HG02885 (cell line): ENCODE results near the gene SLC17A7.

Experiments used
- ATAC-seq: cut with Tn5 transposase; IDR thresholded peaks from one replicate; pipeline ENCODE4 v1.9.1; 2021; ENCODE audit warnings: mild to moderate bottlenecking; ENCODE audit not compliant: unreplicated experiment, poor library complexity

The SLC17A7 gene

DNA sequence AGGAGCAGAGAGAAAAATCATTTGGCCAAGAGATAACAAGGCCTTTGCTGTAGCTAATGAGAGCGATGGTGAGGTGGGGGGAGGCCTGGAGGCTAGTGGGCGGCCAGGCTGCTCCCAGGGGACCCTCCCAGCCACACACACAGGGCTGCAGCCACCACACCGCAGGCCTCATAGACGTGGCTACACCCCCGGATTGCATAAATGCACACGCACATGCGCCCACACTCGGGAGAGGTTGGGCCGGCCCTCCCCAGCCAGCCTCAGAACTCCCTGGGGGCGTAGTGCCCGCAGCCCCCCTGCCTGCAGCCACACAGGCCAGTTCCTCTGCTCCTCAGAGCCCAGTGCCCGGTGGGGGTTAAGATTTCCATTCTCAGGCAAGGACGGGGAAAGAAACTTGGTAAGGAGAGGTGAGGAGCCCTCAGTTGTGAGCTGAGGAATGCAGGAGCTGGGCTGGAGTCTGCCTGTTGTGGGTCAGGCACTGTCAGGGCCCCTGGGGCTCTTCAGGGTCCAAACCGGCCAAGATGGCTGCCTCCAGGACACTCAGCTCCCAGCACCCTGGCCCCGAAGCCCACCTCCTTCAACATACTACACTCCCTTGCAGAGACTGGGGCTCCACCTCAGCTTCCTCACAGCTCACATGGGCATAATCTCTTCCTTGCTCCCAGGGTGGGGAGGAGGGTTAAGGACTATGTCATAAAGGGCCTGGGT is 26.1 kb downstream of the SLC17A7 start:
- ATAC-seq, result no peak

- no peak for ATAC-seq
Observed at GRCh38 chr19:49414256-49414655, 27.1 kb downstream of the SLC17A7 start.

GRCh38 chr19:49413348-49413747 is 28.0 kb downstream of the SLC17A7 start:
- no peak for ATAC-seq

DNA sequence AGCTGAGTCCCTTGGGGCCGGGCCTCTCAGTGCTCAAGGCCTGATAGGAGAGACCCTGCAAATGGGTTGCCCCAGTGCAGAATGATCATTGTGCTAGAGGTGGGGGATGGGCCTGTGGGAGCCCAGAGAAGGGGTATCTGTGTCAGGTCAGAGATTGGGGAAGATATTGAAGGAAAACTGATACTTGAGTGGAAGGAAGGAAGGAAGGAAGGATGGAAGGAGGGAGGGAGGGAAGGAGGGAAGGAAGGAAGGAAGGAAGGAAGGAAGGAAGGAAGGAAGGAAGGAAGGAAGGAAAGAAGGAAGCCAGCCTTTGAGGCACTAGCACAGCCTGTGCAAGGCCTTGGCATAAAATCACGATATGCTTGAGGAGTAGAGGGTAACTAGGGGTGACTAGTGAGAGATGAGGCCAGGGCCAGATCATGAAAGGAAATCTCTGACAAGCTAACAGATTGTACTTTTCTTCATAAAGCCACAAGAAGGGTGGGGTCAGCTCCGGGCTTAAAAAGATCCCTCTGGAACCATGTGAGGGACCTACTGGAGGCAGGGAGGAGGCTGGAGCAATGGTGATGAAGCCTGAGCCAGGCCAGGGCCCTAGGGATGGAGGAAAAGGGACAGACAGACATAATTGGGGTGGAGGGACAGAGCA is 29.5 kb downstream of the SLC17A7 start:
- no peak for ATAC-seq

GRCh38 chr19:49409441-49410029 is 31.8 kb downstream of the SLC17A7 start:
- ATAC-seq, result no peak

DNA sequence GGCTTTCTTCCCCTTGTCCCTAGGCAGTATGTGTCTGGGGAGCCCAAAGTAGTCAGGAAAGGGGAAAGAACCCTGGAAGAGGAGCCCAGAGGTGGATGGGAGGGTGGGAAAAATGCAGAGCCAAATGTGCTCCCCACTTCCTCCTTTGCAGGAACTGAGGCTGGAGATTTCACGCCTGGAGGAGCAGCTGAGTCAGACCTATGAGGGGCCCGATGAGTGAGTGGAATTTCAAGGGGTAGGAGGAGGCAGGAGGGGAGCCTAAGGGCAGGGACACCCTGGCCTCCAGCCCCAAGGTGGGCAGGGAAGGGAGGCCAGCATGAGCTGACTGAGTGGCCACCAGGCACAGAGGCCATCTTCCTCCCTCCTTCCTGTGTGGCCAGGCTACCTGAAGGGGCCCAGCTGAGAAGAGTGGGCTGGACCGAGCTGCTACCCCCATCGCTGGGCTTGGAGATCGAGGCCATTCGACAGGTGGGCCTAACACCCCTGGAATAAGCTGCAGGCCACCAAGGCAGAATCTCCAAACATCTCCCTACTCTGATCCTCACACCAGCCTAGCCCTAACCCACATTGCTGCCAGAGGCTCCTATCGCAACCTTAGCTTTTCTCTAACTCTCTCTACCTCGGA is 32.4 kb downstream of the SLC17A7 start:
- ATAC-seq, result no peak

- no peak for ATAC-seq
Observed at GRCh38 chr19:49407482-49408015, 33.8 kb downstream of the SLC17A7 start.

GRCh38 chr19:49407079-49407478 is 34.2 kb downstream of the SLC17A7 start:
- ATAC-seq, result no peak

DNA sequence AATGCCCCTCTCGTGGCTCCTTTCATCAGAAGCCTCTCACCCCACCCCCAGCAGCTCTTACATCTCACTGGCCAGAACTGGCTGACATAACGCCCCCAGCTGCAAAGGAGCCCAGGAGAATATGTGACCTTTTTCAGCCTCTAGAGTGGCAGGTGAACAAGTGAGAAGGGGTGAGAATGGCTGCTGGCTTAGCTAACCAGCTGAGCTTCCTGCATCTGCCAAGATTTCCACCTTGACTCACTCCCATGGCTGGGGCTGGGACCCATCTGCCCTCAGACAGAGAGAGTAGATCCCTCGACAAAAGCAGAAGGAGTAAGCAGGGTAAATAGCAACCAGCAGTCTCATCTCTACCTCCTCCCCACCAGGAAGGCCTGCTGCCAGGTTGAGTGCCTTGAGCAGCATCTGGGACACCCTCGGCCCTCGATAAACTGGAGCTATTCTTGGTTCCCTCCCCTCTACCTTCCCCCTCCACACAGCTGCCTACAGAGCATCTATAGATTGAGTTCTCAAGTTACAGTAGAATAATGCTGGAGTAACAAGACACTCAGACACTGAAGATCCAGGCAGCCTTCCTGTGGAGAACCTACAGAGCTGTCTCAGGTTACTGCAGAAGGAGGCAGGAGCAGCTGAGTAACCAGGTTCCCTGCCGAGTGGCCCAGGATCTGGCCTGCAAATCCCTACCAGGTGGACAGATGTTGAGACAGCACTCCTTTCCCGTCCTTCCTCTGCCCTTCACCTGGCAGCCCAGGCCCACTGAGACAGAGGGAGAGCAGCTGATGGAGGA is 37.7 kb downstream of the SLC17A7 start:
- ATAC-seq, result no peak

DNA sequence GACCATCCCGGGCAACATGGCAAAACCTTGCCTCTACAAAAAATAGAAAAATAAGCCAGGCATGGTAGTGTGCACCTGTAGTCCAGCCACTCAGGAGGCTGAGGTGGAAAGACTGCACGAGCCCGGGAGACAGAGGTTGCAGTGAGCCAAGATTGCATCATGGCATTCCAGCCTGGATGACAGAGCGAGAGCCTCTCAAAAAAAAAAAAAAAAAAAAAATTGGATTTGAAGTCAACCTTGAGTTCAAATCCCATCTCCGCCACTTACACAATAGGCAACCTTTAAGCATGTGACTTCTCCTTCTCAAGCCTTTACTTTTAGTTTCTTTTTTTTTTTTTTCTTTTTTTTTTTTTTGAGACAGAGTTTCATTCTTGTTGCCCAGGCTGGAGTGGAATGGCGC is 41.3 kb downstream of the SLC17A7 start:
- ATAC-seq, result no peak

- no peak for ATAC-seq
Observed at GRCh38 chr19:49398931-49399330, 42.4 kb downstream of the SLC17A7 start.

GRCh38 chr19:49398001-49398615 is 43.2 kb downstream of the SLC17A7 start:
- ATAC-seq, result no peak

DNA sequence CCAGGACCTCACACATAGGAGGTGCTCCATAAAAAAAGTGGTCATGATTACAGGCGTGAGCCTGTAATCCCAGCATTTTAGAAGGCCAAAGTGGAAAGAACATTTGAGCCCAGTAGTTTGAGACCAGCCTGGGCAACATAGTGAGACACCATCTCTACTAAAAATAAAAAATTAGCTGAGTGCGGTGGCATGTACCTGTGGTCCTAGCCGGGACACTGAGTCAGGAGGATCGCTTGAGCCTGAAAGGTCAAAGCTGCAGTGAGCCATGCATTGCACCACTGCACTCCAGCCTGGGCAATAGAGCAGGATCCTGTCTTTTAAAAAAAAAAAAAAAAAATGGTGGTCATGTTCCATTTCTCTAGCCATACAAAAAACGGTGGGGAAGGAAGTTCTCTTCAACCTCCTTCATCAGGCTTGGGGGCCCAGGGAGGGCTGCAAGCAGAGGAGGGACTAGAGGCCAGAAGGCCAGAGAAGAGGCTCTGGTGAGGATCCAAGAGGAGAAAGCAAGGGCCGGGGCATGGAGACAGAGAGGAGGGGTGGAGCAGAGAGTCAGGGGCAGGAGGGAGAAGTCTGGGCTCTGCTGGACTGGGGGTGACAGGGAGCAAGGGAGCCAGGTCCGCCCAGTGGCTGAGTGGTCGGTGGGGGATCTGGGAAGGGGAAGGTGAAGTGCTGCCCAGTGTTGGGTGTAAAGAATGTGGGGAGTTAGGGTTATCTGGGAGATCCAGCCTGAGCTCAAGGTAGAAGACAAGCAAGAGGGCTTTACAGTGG is 44.4 kb downstream of the SLC17A7 start:
- ATAC-seq, result no peak

DNA sequence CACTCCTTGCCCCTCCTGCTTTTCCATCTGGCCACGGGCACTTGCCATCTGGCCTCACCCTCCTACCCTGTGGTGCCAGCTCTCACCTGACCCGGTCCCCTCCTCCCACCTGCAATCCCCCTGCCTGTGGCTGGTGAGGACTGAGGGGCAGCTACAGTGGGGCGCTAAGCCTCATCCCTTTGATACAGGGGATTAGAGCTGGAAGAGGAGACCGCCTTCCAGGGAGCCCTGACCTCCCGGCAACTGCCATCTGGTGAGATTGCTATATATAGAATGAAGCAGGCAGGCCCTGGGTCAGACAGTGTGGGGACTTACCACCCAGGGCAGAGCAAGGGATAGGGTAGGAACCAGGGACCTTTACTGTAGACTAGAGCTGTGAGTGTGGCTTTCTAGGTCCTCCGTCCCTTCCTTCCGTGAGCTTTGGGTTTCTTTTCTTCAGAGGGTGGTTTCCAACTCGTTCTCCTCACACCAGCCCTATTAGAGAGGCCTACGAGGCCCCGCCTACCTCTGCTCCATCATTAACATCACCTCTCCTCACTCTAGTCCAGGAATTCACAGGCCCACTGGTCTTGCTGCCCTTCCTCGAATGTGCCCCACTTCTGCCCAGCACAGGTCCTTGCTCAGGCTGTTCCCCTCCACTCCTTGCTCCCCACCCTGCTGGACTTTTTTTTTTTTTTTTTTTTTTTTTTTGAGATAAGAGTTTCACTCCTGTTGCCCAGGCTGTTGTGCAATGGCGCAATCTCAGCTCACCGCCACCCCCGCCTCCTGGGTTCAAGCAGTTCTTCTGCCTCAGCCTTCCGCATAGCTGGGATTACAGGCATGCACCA is 45.5 kb downstream of the SLC17A7 start:
- ATAC-seq, result no peak

GRCh38 chr19:49393881-49394280 is 47.4 kb downstream of the SLC17A7 start:
- ATAC-seq, result no peak

GRCh38 chr19:49391581-49392399 is 49.5 kb downstream of the SLC17A7 start:
- no peak for ATAC-seq

DNA sequence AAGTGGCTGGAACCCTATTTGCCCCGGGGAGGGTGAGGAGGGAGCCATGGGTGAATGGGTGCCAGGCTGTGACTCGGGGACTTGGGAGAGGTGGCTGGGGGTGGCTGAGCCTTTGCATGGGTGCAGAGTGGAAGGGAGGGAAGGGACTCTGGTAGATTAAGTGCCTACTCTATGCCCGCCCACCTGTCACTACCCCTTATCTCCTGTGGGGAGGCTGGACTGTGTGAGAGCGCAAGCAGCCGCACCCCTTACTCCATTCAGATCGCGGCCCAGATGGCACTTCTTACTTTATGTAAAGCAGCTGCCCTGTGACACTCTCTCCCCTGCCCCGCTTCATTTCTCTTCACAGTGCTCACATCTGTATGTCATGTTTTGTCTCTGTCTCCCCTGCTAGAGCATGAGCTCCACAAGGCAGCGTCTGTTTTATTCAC is 50.4 kb downstream of the SLC17A7 start:
- ATAC-seq, result no peak
